ENCODE measurements around the gene POLE3.
"Not testable (repeated sequence)": the region's sequence is repeated elsewhere in the genome, so short reads cannot be mapped to it uniquely, and the experiment has no call there.

The POLE3 gene

GRCh38 chr9:113370806-113371325, 39.6 kb downstream of the POLE3 start:
- H3K4me3 ChIP-seq (ENCODE audit: low read length): no peak overlapping the region
- no peak overlapping the region for H3K9ac ChIP-seq (ENCODE audit: low read length)
- H3K36me3 ChIP-seq (ENCODE audit: control insufficient read depth, insufficient read depth, low read length): peaks cover 20% of the 10 kb centered on the region
- no peaks in the 10 kb centered on the region for H3K9me3 ChIP-seq (ENCODE audit: control insufficient read depth, low read length)
- H3K27me3 ChIP-seq (ENCODE audit: control insufficient read depth, insufficient read depth, low read length): no peaks in the 10 kb centered on the region
- peaks cover 42% of the 10 kb centered on the region for H3K4me1 ChIP-seq (ENCODE audit: control insufficient read depth, insufficient read depth, low read length)

GRCh38 chr9:113369855-113370140, 40.7 kb downstream of the POLE3 start:
- H3K27me3 ChIP-seq (ENCODE audit: control insufficient read depth, insufficient read depth, low read length): no peaks in the 10 kb centered on the region
- H3K9me3 ChIP-seq (ENCODE audit: control insufficient read depth, low read length): no peaks in the 10 kb centered on the region
- peaks cover 20% of the 10 kb centered on the region for H3K36me3 ChIP-seq (ENCODE audit: control insufficient read depth, insufficient read depth, low read length)
- peaks cover 33% of the 10 kb centered on the region for H3K4me1 ChIP-seq (ENCODE audit: control insufficient read depth, insufficient read depth, low read length)
- no peak overlapping the region for H3K9ac ChIP-seq (ENCODE audit: low read length)
- no peak overlapping the region for H3K4me3 ChIP-seq (ENCODE audit: low read length)

- peaks cover 17% of the 10 kb centered on the region for H3K36me3 ChIP-seq (ENCODE audit: control insufficient read depth, insufficient read depth, low read length)
- H3K4me3 ChIP-seq (ENCODE audit: low read length): no peak overlapping the region
- no peaks in the 10 kb centered on the region for H3K9me3 ChIP-seq (ENCODE audit: control insufficient read depth, low read length)
- H3K9ac ChIP-seq (ENCODE audit: low read length): peak overlapping the region; percentile 30
- H3K4me1 ChIP-seq (ENCODE audit: control insufficient read depth, insufficient read depth, low read length): peaks cover 27% of the 10 kb centered on the region
- H3K27me3 ChIP-seq (ENCODE audit: control insufficient read depth, insufficient read depth, low read length): no peaks in the 10 kb centered on the region
Measured at GRCh38 chr9:113368982-113369854, 41.3 kb downstream of the POLE3 start.

GRCh38 chr9:113368348-113368981, 42.0 kb downstream of the POLE3 start:
- Histone ChIP-seq H3K9ac (ENCODE audit: low read length) (no peak overlapping the region), H3K4me3 (ENCODE audit: low read length) (no peak overlapping the region), H3K9me3 (ENCODE audit: control insufficient read depth, low read length) (no peaks in the 10 kb centered on the region), H3K4me1 (ENCODE audit: control insufficient read depth, insufficient read depth, low read length) (peaks cover 20% of the 10 kb centered on the region), H3K27me3 (ENCODE audit: control insufficient read depth, insufficient read depth, low read length) (no peaks in the 10 kb centered on the region), H3K36me3 (ENCODE audit: control insufficient read depth, insufficient read depth, low read length) (peaks cover 9% of the 10 kb centered on the region)

GRCh38 chr9:113365652-113366051, 44.8 kb downstream of the POLE3 start:
- H3K9me3 ChIP-seq (ENCODE audit: control insufficient read depth, low read length); H3K27me3 ChIP-seq (ENCODE audit: control insufficient read depth, insufficient read depth, low read length); H3K9ac ChIP-seq (ENCODE audit: low read length); H3K36me3 ChIP-seq (ENCODE audit: control insufficient read depth, insufficient read depth, low read length); H3K4me3 ChIP-seq (ENCODE audit: low read length): not testable (repeated sequence)
- peaks cover 25% of the 10 kb centered on the region for H3K4me1 ChIP-seq (ENCODE audit: control insufficient read depth, insufficient read depth, low read length)

- H3K36me3 ChIP-seq (ENCODE audit: control insufficient read depth, insufficient read depth, low read length): no peaks in the 10 kb centered on the region
- H3K4me3 ChIP-seq (ENCODE audit: low read length): no peak overlapping the region
- H3K9ac ChIP-seq (ENCODE audit: low read length): no peak overlapping the region
- H3K27me3 ChIP-seq (ENCODE audit: control insufficient read depth, insufficient read depth, low read length): no peaks in the 10 kb centered on the region
- peaks cover 25% of the 10 kb centered on the region for H3K4me1 ChIP-seq (ENCODE audit: control insufficient read depth, insufficient read depth, low read length)
- no peaks in the 10 kb centered on the region for H3K9me3 ChIP-seq (ENCODE audit: control insufficient read depth, low read length)
Measured at GRCh38 chr9:113364951-113365350, 45.5 kb downstream of the POLE3 start.

GRCh38 chr9:113363336-113363735, 47.1 kb downstream of the POLE3 start:
- Histone ChIP-seq H3K4me3 (ENCODE audit: low read length) (no peak overlapping the region), H3K36me3 (ENCODE audit: control insufficient read depth, insufficient read depth, low read length) (no peaks in the 10 kb centered on the region), H3K27me3 (ENCODE audit: control insufficient read depth, insufficient read depth, low read length) (no peaks in the 10 kb centered on the region), H3K4me1 (ENCODE audit: control insufficient read depth, insufficient read depth, low read length) (peaks cover 9% of the 10 kb centered on the region), H3K9me3 (ENCODE audit: control insufficient read depth, low read length) (no peaks in the 10 kb centered on the region), H3K9ac (ENCODE audit: low read length) (no peak overlapping the region)

- Histone ChIP-seq H3K9ac (ENCODE audit: low read length) (no peak overlapping the region), H3K36me3 (ENCODE audit: control insufficient read depth, insufficient read depth, low read length) (no peaks in the 10 kb centered on the region), H3K4me3 (ENCODE audit: low read length) (no peak overlapping the region), H3K9me3 (ENCODE audit: control insufficient read depth, low read length) (no peaks in the 10 kb centered on the region), H3K27me3 (ENCODE audit: control insufficient read depth, insufficient read depth, low read length) (no peaks in the 10 kb centered on the region), H3K4me1 (ENCODE audit: control insufficient read depth, insufficient read depth, low read length) (peaks cover 5% of the 10 kb centered on the region)
Measured at GRCh38 chr9:113361304-113362018, 49.0 kb downstream of the POLE3 start.

- H3K36me3 ChIP-seq (ENCODE audit: control insufficient read depth, insufficient read depth, low read length): no peaks in the 10 kb centered on the region
- no peak overlapping the region for H3K9ac ChIP-seq (ENCODE audit: low read length)
- no peaks in the 10 kb centered on the region for H3K27me3 ChIP-seq (ENCODE audit: control insufficient read depth, insufficient read depth, low read length)
- H3K4me3 ChIP-seq (ENCODE audit: low read length): no peak overlapping the region
- H3K9me3 ChIP-seq (ENCODE audit: control insufficient read depth, low read length): no peaks in the 10 kb centered on the region
- H3K4me1 ChIP-seq (ENCODE audit: control insufficient read depth, insufficient read depth, low read length): peaks cover 5% of the 10 kb centered on the region
Measured at GRCh38 chr9:113360242-113360842, 50.1 kb downstream of the POLE3 start.

- Histone ChIP-seq H3K27me3 (ENCODE audit: control insufficient read depth, insufficient read depth, low read length) (no peaks in the 10 kb centered on the region), H3K4me3 (ENCODE audit: low read length) (no peak overlapping the region), H3K9ac (ENCODE audit: low read length) (no peak overlapping the region), H3K4me1 (ENCODE audit: control insufficient read depth, insufficient read depth, low read length) (peaks cover 5% of the 10 kb centered on the region), H3K9me3 (ENCODE audit: control insufficient read depth, low read length) (no peaks in the 10 kb centered on the region), H3K36me3 (ENCODE audit: control insufficient read depth, insufficient read depth, low read length) (no peaks in the 10 kb centered on the region)
Measured at GRCh38 chr9:113359385-113359784, 51.1 kb downstream of the POLE3 start.

All from mucosa of stomach (tissue), 1 donor.